ENCODE data around the gene SLC30A1. TPM values are rescaled to one million over a fixed set of nuclear protein-coding genes. Genes with fewer than 3 reads are reported as not detected.

SLC30A1 gene
- polyA plus RNA-seq, 1 experiment, result 12.8 TPM

- POLR2A ChIA-PET, result interaction anchor here (0.7 kb wide), 1 partner anchor 1121 kb away, joined by 3 read pairs; no protein-coding TSS in a partner anchor
- Histone ChIP-seq H3K27me3 (ENCODE audit: control insufficient read depth, insufficient read depth, low read length) (no peaks in the 10 kb centered on the region), H3K27ac (ENCODE audit: low read depth, low read length) (no peak overlapping the region), H3K4me3 (ENCODE audit: low read depth, low read length) (no peak overlapping the region), H3K9me3 (ENCODE audit: control insufficient read depth, insufficient read depth, low read length) (no peaks in the 10 kb centered on the region)
- DNase-seq (ENCODE audit: low read depth, low spot score), result no peak
- TF ChIP-seq CTCF (IDR thresholded peaks at IDR 0.05; ENCODE audit: low read depth, low read length), result no peak
- CTCF ChIA-PET, result interaction anchor here (0.7 to 1.7 kb wide), 2 partner anchors 23 to 96 kb away, joined by 3 to 8 read pairs; no protein-coding TSS in a partner anchor
These were observed 20.9 kb downstream of the SLC30A1 start for GRCh38 chr1:211557894-211558625.

- DNase-seq (ENCODE audit: low read depth, low spot score), result no peak
- H3K27ac ChIP-seq (ENCODE audit: low read depth, low read length), result no peak overlapping the region
- POLR2A ChIA-PET, result no interaction called here
- H3K9me3 ChIP-seq (ENCODE audit: control insufficient read depth, insufficient read depth, low read length), result no peaks in the 10 kb centered on the region
- no peaks in the 10 kb centered on the region for H3K27me3 ChIP-seq (ENCODE audit: control insufficient read depth, insufficient read depth, low read length)
- H3K4me3 ChIP-seq (ENCODE audit: low read depth, low read length), result no peak overlapping the region
- TF ChIP-seq CTCF (IDR thresholded peaks at IDR 0.05; ENCODE audit: low read depth, low read length), result no peak
- CTCF ChIA-PET, result interaction anchor here (0.6 to 1.9 kb wide), 2 partner anchors 228 to 482 kb away, joined by 4 to 6 read pairs; partner anchors contain the start of genes DTL and INTS7
These were observed 25.4 kb downstream of the SLC30A1 start for GRCh38 chr1:211553549-211553948.

- no peak for TF ChIP-seq CTCF (IDR thresholded peaks at IDR 0.05; ENCODE audit: low read depth, low read length)
- Histone ChIP-seq H3K27me3 (ENCODE audit: control insufficient read depth, insufficient read depth, low read length) (no peaks in the 10 kb centered on the region), H3K4me3 (ENCODE audit: low read depth, low read length) (peak overlapping the region; percentile 8; the same call in 1 of the 2 replicates), H3K27ac (ENCODE audit: low read depth, low read length) (peak overlapping the region; percentile 60), H3K9me3 (ENCODE audit: control insufficient read depth, insufficient read depth, low read length) (no peaks in the 10 kb centered on the region)
- POLR2A ChIA-PET, result interaction anchor here (0.6 to 1.0 kb wide), 2 partner anchors 27 to 29 kb away, joined by 3 read pairs; partner anchors contain the start of gene SLC30A1
- CTCF ChIA-PET, result interaction anchor here (0.5 to 1.9 kb wide), 5 partner anchors 37 to 1241 kb away, joined by 3 to 13 read pairs (median 4); partner anchors contain the start of genes DTL and INTS7
- peak; percentile 20 for DNase-seq (ENCODE audit: low read depth, low spot score)
These were observed 27.1 kb downstream of the SLC30A1 start for GRCh38 chr1:211551638-211552460.

GRCh38 chr1:211549092-211549711 is 29.8 kb downstream of the SLC30A1 start:
- Histone ChIP-seq H3K27ac (ENCODE audit: low read depth, low read length) (no peak overlapping the region), H3K27me3 (ENCODE audit: control insufficient read depth, insufficient read depth, low read length) (no peaks in the 10 kb centered on the region), H3K4me3 (ENCODE audit: low read depth, low read length) (no peak overlapping the region), H3K9me3 (ENCODE audit: control insufficient read depth, insufficient read depth, low read length) (no peaks in the 10 kb centered on the region)
- no peak for DNase-seq (ENCODE audit: low read depth, low spot score)
- ChIA-PET CTCF (interaction anchor here (0.6 to 1.8 kb wide), 2 partner anchors 35 to 200 kb away, joined by 5 to 6 read pairs; no protein-coding TSS in a partner anchor), POLR2A (no interaction called here)
- no peak for TF ChIP-seq CTCF (IDR thresholded peaks at IDR 0.05; ENCODE audit: low read depth, low read length)

Data from AG04450 (cell line).